ENCODE measurements around the gene TRRAP. TPM values are rescaled to one million over a fixed set of nuclear protein-coding genes. Genes with fewer than 3 reads are reported as not detected.

The TRRAP gene
- total RNA-seq, 6 donors from 2014 or later = 29.1 to 53.4 (median 37.5) TPM

- ATAC-seq (ENCODE audit: low FRiP score in 2 of 2) = no peak
These were observed 12.0 kb upstream of the TRRAP start for GRCh38 chr7:98866351-98866750.

GRCh38 chr7:98866765-98867164, 11.6 kb upstream of the TRRAP start:
- Histone ChIP-seq H3K9me3 (no peaks in the 10 kb centered on the region), H3K27me3 (peaks cover 0 to 18% (median 10%) of the 10 kb centered on the region in 4 donors), H3K27ac (no peak overlapping the region), H3K4me1 (peaks cover 13 to 22% (median 18%) of the 10 kb centered on the region in 4 donors), H3K4me3 (no peak overlapping the region), H3K36me3 (no peaks in the 10 kb centered on the region)
- 87 to 88% methylated on average over 7 of the region's 7 CpGs for WGBS, 2 donors
- ATAC-seq (ENCODE audit: low FRiP score in 2 of 2) (no peak), DNase-seq (no peak)
- TF ChIP-seq POLR2A (IDR thresholded peaks at IDR 0.05) (no peak), CTCF (IDR thresholded peaks at IDR 0.05) (no peak), POLR2AphosphoS5 (IDR thresholded peaks at IDR 0.05) (no peak), EP300 (IDR thresholded peaks at IDR 0.05) (no peak)

More at GRCh38 chr7:98866351-98866750, 12.0 kb upstream of the TRRAP start:
- Histone ChIP-seq H3K27ac (no peak overlapping the region), H3K9me3 (no peaks in the 10 kb centered on the region), H3K4me1 (peaks cover 13 to 22% (median 18%) of the 10 kb centered on the region in 4 donors), H3K4me3 (no peak overlapping the region), H3K36me3 (no peaks in the 10 kb centered on the region), H3K27me3 (peaks cover 0 to 18% (median 10%) of the 10 kb centered on the region in 4 donors)
- TF ChIP-seq POLR2AphosphoS5 (IDR thresholded peaks at IDR 0.05) (no peak), POLR2A (IDR thresholded peaks at IDR 0.05) (no peak), EP300 (IDR thresholded peaks at IDR 0.05) (no peak), CTCF (IDR thresholded peaks at IDR 0.05) (no peak)
- 85 to 88% methylated on average over 12 of the region's 12 CpGs for WGBS, 2 donors
- no peak for DNase-seq

GRCh38 chr7:98868450-98868849, 9.9 kb upstream of the TRRAP start:
- ATAC-seq (ENCODE audit: low FRiP score in 2 of 2) (no peak), DNase-seq (no peak)
- H3K9me3 ChIP-seq = no peaks in the 10 kb centered on the region
- H3K4me3 ChIP-seq = no peak overlapping the region
- TF ChIP-seq CTCF (IDR thresholded peaks at IDR 0.05) = no peak
- no peak for TF ChIP-seq POLR2AphosphoS5 (IDR thresholded peaks at IDR 0.05)
- TF ChIP-seq EP300 (IDR thresholded peaks at IDR 0.05) = no peak
- TF ChIP-seq POLR2A (IDR thresholded peaks at IDR 0.05) = no peak
- H3K27me3 ChIP-seq = peaks cover 0 to 18% (median 10%) of the 10 kb centered on the region in 4 donors
- peaks cover 13 to 22% (median 18%) of the 10 kb centered on the region in 4 donors for H3K4me1 ChIP-seq
- 55 to 58% methylated on average over 2 of the region's 2 CpGs for WGBS, 2 donors
- no peak overlapping the region for H3K27ac ChIP-seq
- no peaks in the 10 kb centered on the region for H3K36me3 ChIP-seq

- Histone ChIP-seq H3K36me3 (no peaks in the 10 kb centered on the region), H3K4me3 (peak overlapping the region in 3 of 4 donors; percentile 36 to 49 (median 45)), H3K27me3 (peaks cover 0 to 18% (median 10%) of the 10 kb centered on the region in 4 donors), H3K4me1 (peaks cover 13 to 22% (median 18%) of the 10 kb centered on the region in 4 donors), H3K9me3 (no peaks in the 10 kb centered on the region), H3K27ac (no peak overlapping the region)
- 23 to 28% methylated on average over 9 to 23 of the region's 25 CpGs for WGBS, 2 donors
- ATAC-seq (ENCODE audit: low FRiP score in 2 of 2) (peak in 1 of 2 donors; percentile 4), DNase-seq (no peak)
- TF ChIP-seq EP300 (IDR thresholded peaks at IDR 0.05) (no peak), POLR2AphosphoS5 (IDR thresholded peaks at IDR 0.05) (no peak), CTCF (IDR thresholded peaks at IDR 0.05) (no peak), POLR2A (IDR thresholded peaks at IDR 0.05) (no peak)
These were observed 9.2 kb upstream of the TRRAP start for GRCh38 chr7:98869027-98869596.

Data from upper lobe of left lung (tissue), 6 donors.